ENCODE results near the gene NAA60.
"Not testable (repeated sequence)": the region's sequence is repeated elsewhere in the genome, so short reads cannot be mapped to it uniquely, and the experiment has no call there.

The NAA60 gene

GRCh38 chr16:3484318-3485096 is 41.0 kb downstream of the NAA60 start:
- no peak for DNase-seq

GRCh38 chr16:3485097-3485745 is 41.7 kb downstream of the NAA60 start:
- DNase-seq: no peak

- DNase-seq: no peak
These were observed 42.5 kb downstream of the NAA60 start for GRCh38 chr16:3485821-3486505.

GRCh38 chr16:3486506-3487215 is 43.2 kb downstream of the NAA60 start:
- DNase-seq: no peak

- DNase-seq: no peak
These were observed 44.3 kb downstream of the NAA60 start for GRCh38 chr16:3487521-3488410.

GRCh38 chr16:3488801-3489200 is 45.3 kb downstream of the NAA60 start:
- no peak for DNase-seq

GRCh38 chr16:3490911-3491629 is 47.6 kb downstream of the NAA60 start:
- DNase-seq: no peak

- no peak for DNase-seq
These were observed 48.9 kb downstream of the NAA60 start for GRCh38 chr16:3492356-3492755.

GRCh38 chr16:3494386-3494973 is 51.0 kb downstream of the NAA60 start:
- DNase-seq: no peak

GRCh38 chr16:3495176-3495575 is 51.7 kb downstream of the NAA60 start, which contains the start of gene C16orf90:
C16orf90 (minus strand) TSS chr16:3495489; CDS start chr16:3495421, 68 bp downstream.
- no peak for DNase-seq

- no peak for DNase-seq
These were observed 52.9 kb downstream of the NAA60 start for GRCh38 chr16:3496386-3496785.

- no peak for DNase-seq
These were observed 54.3 kb downstream of the NAA60 start for GRCh38 chr16:3497771-3498170.

- DNase-seq: no peak
These were observed 55.5 kb downstream of the NAA60 start for GRCh38 chr16:3498988-3499387.

GRCh38 chr16:3501412-3501761 is 57.9 kb downstream of the NAA60 start:
- DNase-seq: not testable (repeated sequence)

GRCh38 chr16:3501783-3502400 is 58.4 kb downstream of the NAA60 start:
- no peak for DNase-seq

GRCh38 chr16:3503523-3503922 is 60.0 kb downstream of the NAA60 start:
- no peak for DNase-seq

- DNase-seq: no peak
These were observed 65.3 kb downstream of the NAA60 start for GRCh38 chr16:3508736-3509135.

- DNase-seq: no peak
These were observed 66.0 kb downstream of the NAA60 start for GRCh38 chr16:3509470-3509928.

- DNase-seq: no peak
These were observed 66.9 kb downstream of the NAA60 start for GRCh38 chr16:3510416-3510815.

Measured in NCI-H510A (cell line).